Lower lobe of right lung (tissue), 2 donors: Measurements from ENCODE around the gene ABHD4. TPM values are rescaled to one million over a fixed set of nuclear protein-coding genes. Genes with fewer than 3 reads are reported as not detected.
"Not testable (repeated sequence)": the region's sequence is repeated elsewhere in the genome, so short reads cannot be mapped to it uniquely, and the experiment has no call there.

ENCODE experiments used
- ATAC-seq, 2 donors: fragments of 200-7000 bp; cut with Tn5 transposase; one replicate each; pipeline ENCODE4 v1.9.1; 2020 to 2022; ENCODE audit warnings: mild to moderate bottlenecking in 2 of 2, moderate library complexity in 2 of 2
- DNase-seq: peaks from one replicate; pipeline ENCODE4 v3.0.0-alpha.2; 2020
- H3K27ac ChIP-seq: fragments of 200-600 bp; one replicate; pipeline ENCODE4 v1.8.0; 2022
- H3K27me3 ChIP-seq: fragments of 200-600 bp; one replicate; pipeline ENCODE4 v1.8.0; 2022; ENCODE audit warnings: low read depth
- H3K36me3 ChIP-seq: fragments of 200-600 bp; one replicate; pipeline ENCODE4 v1.8.0; 2022; ENCODE audit warnings: mild to moderate bottlenecking
- H3K4me1 ChIP-seq: fragments of 200-600 bp; one replicate; pipeline ENCODE4 v1.8.0; 2022
- H3K4me3 ChIP-seq: fragments of 200-600 bp; one replicate; pipeline ENCODE4 v1.8.0; 2022; ENCODE audit warnings: mild to moderate bottlenecking
- H3K9me3 ChIP-seq: fragments of 200-600 bp; one replicate; pipeline ENCODE4 v1.8.0; 2022
- CTCF ChIP-seq: fragments of 200-600 bp; IDR thresholded peaks from one replicate; pipeline ENCODE4 v1.8.0; 2022; ENCODE audit warnings: antibody characterized with exemption, mild to moderate bottlenecking
- intact Hi-C: fragments of 100-400 bp; cut with DNase I; formaldehyde crosslinking; loops from one replicate; pipeline ENCODE4 v1.11.0; 2022
- total RNA-seq: library from RNA; stranded (reverse); fragmentation: NEBNext Ultra II Directional; extraction: Animal tissue kit (Norgen Biotek cat#: 25700); gene quantifications from one replicate; pipeline ENCODE4 v1.2.1, GENCODE V29; 2021
- donor health status: DM: no; HTN: yes; CAD: no; lungs with severe emphysema.

ABHD4 gene
- total RNA-seq, 1 donor from 2014 or later = 28.5 TPM

GRCh38 chr14:22579236-22579635 lies 18.9 kb upstream of the ABHD4 start:
- Histone ChIP-seq H3K27ac (no peak overlapping the region), H3K27me3 (no peaks in the 10 kb centered on the region), H3K4me3 (no peak overlapping the region), H3K36me3 (peaks cover 17% of the 10 kb centered on the region), H3K4me1 (peaks cover 15% of the 10 kb centered on the region), H3K9me3 (no peaks in the 10 kb centered on the region)
- no peak for DNase-seq
- intact Hi-C loops = loop anchor here (5.0 kb wide), 1 partner anchor 278 kb away; no protein-coding TSS in a partner anchor
- no peak for ATAC-seq
- no peak for TF ChIP-seq CTCF

- no peaks in the 10 kb centered on the region for H3K27me3 ChIP-seq
- intact Hi-C loops = loop anchor here (5.0 kb wide), 1 partner anchor 277 kb away; no protein-coding TSS in a partner anchor
These were observed 18.2 kb upstream of the ABHD4 start for GRCh38 chr14:22579881-22580280.

GRCh38 chr14:22580625-22581024 lies 17.5 kb upstream of the ABHD4 start:
- intact Hi-C loops = no loop called here
- DNase-seq (no peak), ATAC-seq (no peak)
- Histone ChIP-seq H3K4me3 (no peak overlapping the region), H3K36me3 (peaks cover 8% of the 10 kb centered on the region), H3K27ac (no peak overlapping the region), H3K27me3 (no peaks in the 10 kb centered on the region), H3K9me3 (no peaks in the 10 kb centered on the region), H3K4me1 (peaks cover 29% of the 10 kb centered on the region)
- TF ChIP-seq CTCF = no peak

More at GRCh38 chr14:22579881-22580280, 18.2 kb upstream of the ABHD4 start:
- Histone ChIP-seq H3K9me3 (no peaks in the 10 kb centered on the region), H3K4me3 (no peak overlapping the region), H3K36me3 (peaks cover 10% of the 10 kb centered on the region), H3K4me1 (peaks cover 21% of the 10 kb centered on the region), H3K27ac (no peak overlapping the region)
- TF ChIP-seq CTCF = no peak
- DNase-seq = no peak
- ATAC-seq = no peak

GRCh38 chr14:22583994-22584393 lies 14.1 kb upstream of the ABHD4 start:
- H3K9me3 ChIP-seq = no peaks in the 10 kb centered on the region
- H3K27ac ChIP-seq = no peak overlapping the region
- intact Hi-C loops = no loop called here
- peaks cover 54% of the 10 kb centered on the region for H3K4me1 ChIP-seq
- ATAC-seq (no peak), DNase-seq (no peak)
- H3K27me3 ChIP-seq = no peaks in the 10 kb centered on the region
- TF ChIP-seq CTCF = no peak
- H3K36me3 ChIP-seq = peaks cover 8% of the 10 kb centered on the region
- no peak overlapping the region for H3K4me3 ChIP-seq

- TF ChIP-seq CTCF = no peak
- DNase-seq (no peak), ATAC-seq (no peak)
- Histone ChIP-seq H3K27ac (no peak overlapping the region), H3K9me3 (no peaks in the 10 kb centered on the region), H3K27me3 (no peaks in the 10 kb centered on the region), H3K4me1 (peaks cover 54% of the 10 kb centered on the region), H3K36me3 (no peaks in the 10 kb centered on the region), H3K4me3 (no peak overlapping the region)
- intact Hi-C loops = no loop called here
These were observed 10.9 kb upstream of the ABHD4 start for GRCh38 chr14:22587247-22587646.

- H3K27me3 ChIP-seq, DNase-seq, ATAC-seq, H3K9me3 ChIP-seq, intact Hi-C loops, H3K36me3 ChIP-seq: not testable (repeated sequence)
- Histone ChIP-seq H3K4me3 (peak overlapping the region; percentile 79), H3K4me1 (peaks cover 53% of the 10 kb centered on the region), H3K27ac (peak overlapping the region; percentile 96)
These were observed 10.2 kb upstream of the ABHD4 start for GRCh38 chr14:22587677-22588422.
